Globus pallidus (tissue), 1 donor: ENCODE measurements around the gene FLOT2.
"Not testable (repeated sequence)": the region's sequence is repeated elsewhere in the genome, so short reads cannot be mapped to it uniquely, and the experiment has no call there.

Source experiments
- DNase-seq: peaks from one replicate; pipeline ENCODE4 v3.0.0-alpha.2; 2015; ENCODE audit warnings: low spot score

Gene FLOT2

DNA sequence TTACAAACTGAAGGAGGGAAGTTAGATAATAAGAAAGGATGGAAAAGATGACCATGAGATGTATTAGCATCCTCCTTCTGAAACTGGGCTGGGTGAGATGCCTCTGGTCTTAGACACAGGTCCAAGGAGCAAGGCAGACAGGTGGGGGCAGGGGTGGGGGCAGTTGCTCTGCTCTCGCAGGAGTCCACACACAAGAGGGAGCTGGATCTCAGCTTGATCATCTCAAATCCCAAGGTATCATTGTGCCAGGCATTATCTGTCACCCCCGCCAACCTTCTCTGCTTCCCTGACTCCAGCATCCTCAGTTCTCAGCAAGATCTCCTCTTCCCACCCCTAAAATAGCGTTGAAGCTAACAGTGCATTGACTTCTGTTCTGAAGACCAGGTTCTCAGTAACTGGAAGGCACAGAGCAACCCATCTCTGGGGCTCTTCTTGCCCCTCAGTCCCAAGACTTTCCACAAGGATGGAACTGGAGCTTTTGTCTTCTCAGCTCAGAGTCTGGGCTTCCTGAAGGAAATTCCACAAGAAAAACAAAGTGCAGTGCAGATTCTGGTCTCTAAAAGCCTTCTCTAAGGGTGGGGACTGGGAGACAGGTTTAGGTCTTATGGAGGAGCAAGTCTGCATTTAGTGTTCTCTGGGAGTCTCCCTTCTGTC is 1.6 kb downstream of the FLOT2 start:
- no peak for DNase-seq

DNA sequence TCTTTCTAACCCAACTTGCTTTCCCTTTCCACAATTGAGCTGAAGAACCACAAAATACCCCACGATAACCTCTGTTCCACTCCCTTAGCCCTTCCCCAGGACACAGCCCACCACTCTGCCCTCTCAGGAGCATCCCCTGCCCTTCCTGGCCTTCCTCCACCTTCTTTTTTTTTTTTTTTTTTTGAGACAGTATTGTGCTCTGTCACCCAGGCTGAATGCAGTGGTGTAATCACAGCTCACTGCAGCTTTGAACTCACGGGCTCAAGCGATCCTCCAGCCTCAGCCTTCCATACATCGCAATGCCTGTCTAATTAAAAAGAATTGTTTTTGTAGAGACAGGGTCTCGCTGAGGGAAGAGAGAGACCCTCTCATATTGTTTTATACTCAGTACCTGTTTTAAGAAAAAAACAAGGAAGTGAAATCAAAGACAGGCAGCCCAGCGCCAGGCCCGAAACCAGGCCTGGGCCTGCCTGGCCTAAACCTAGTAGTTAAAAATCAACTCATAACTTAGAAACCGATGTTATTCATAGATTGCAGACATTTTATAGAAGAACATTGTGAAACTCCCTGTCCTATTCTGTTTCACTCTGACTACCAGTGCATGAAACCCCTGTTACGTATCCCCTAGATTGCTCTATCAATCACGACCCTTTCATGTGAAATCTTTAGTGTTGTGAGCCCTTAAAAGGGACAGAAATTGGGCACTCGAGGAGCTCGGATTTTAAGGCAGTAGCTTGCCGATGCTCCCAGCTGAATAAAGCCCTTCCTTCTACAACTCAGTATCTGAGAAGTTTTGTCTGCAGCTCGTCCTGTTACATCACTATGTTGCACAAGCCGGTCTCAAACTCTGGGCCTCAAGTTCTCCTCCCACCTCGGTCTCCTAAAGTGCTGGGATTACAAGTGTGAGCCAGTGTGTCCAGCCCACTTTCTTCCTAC is 4.0 kb downstream of the FLOT2 start:
- DNase-seq = not testable (repeated sequence)

DNA sequence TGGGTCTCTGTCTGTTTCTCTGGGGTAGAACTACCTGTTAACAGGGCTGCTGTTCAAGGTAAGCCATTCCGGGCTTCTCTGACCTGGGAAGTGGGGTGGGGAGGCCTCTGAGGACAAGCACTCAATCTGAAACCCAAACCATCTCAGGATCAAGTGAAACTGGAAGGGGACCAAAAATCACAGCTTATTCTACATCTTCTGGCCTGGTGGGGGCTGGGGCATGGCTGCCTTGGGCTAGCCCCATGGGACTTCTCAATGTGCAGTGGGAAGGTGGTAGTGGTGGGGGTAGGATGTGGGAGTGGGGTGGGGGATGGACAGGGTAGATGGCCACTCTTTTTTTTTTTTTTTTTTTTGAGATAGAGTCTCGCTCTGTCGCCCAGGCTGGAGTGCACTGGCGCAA is 5.5 kb downstream of the FLOT2 start:
- DNase-seq = no peak

DNA sequence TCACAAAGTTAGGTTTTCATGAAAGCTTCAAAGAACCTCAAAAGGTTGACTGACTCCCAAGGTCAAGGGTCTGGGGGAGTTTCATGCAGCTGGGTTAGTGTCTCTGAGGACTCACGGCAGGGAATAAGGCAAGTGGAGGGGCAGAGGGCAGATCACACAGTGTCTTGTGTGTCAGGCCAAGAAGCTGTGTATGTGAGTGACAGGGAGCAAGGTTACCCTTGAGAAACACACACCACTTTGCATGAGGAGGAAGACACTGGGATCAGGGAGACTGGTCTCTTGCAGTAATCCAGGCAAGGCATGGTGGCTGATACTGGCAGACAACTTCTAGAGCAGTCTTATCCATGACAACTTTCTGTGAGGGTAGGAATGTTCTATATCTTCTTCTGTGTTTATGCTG is 6.3 kb downstream of the FLOT2 start:
- no peak for DNase-seq

DNA sequence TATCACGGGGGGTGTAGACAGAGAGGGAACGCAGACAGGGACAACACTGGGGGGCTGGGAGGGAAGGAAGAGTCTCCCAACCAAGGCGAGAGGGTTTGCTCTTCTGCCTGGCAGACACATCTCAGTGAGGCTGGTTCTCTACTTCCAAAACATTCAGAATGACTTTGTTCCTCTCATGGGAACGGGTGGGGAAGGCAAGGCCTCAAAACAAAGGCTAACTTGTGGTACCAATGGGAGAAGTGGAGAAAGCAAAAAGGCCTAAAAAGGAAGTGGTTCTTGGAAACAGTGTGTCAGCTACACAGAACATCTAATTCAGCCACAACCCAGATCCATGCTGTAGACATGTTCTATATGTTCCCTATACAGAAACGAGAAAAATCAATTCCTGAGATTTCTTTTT is 7.5 kb downstream of the FLOT2 start:
- DNase-seq = no peak

DNA sequence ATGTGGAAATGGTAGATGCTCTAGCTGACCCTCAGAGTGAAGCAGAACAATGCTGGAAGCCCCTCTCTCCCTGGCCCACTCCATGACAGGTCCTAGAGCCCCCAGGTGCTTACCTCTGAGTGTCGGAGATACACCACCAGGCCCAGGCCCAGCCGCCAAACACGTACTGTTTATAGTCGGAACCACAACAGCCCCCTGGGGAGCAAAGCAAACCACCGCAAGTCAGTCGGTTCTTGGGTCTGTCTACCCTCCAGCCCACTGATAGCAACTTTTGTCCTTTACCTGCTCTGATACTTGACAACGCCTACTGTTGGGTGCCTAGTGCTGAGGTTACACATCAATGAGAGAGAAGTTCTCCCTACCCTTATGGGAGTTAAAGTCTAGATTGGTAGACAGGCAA is 8.7 kb downstream of the FLOT2 start:
- DNase-seq = no peak

DNA sequence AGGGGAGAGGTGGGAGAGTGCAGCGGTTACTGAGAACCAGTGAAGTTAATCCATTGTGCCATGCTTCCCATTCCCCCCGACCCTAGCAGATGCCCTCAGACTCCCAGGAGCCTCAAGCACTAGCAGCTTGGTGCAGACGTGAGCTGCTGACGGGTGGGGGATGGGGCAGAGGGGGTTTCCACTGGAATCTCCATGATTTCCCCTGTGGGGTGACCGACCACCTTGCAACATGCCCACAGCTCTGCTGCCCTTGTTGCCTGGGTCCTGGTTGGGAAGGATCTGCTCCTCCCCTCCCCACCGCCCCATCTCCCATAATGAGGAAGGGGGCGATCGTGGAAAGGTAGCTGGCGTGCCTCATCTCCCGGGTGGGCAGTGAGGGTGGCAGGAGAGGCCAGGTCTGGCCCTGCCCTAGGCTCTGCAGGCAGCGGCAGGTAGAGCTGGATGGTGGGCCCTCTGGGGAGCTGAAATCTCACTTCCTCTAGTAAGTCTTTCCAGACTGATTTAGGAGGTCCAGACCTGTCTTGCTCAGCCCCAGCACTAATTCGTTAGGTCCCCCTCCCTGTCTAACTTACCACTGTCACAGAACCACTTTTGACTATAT is 9.6 kb downstream of the FLOT2 start:
- DNase-seq = no peak

DNA sequence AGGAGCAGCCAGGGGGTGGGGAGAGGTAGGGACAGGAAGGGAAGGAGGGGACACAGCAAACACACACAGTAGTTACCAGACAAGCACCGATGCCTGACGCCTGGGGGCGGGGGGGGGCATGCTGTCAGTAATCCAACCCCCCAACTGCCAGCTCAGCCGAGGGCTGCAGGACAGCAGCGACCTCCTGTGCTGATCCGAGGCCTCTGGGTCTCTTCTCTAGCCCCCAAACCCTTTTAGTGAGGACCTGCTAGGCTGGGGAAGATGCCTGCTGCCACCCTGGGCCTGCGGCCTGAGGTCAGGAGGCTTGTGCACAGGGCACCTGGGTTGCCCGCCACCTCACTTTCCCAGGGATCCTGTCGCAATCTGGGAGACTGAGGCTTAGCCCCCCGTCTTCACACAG is 11.6 kb downstream of the FLOT2 start:
- DNase-seq = no peak

DNA sequence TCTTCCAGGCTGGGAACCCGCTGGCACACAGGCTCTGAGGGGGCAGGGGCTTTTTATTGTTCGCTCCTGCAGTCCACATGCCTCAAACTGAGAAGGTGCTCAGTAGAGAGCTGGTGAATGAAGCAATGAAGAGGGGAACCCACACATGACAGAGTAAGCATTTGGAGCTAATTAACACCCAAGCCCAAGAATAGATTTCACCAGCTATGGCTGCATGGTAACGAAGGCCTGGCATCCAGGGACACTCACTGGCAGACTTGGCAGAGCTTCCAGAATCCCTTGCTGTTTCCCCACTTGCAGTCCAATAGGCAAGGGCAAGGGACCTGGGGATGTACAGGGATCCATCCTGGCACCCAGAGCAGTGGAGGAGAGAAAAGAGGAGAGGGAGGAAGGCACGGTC is 12.2 kb downstream of the FLOT2 start:
- DNase-seq = no peak

DNA sequence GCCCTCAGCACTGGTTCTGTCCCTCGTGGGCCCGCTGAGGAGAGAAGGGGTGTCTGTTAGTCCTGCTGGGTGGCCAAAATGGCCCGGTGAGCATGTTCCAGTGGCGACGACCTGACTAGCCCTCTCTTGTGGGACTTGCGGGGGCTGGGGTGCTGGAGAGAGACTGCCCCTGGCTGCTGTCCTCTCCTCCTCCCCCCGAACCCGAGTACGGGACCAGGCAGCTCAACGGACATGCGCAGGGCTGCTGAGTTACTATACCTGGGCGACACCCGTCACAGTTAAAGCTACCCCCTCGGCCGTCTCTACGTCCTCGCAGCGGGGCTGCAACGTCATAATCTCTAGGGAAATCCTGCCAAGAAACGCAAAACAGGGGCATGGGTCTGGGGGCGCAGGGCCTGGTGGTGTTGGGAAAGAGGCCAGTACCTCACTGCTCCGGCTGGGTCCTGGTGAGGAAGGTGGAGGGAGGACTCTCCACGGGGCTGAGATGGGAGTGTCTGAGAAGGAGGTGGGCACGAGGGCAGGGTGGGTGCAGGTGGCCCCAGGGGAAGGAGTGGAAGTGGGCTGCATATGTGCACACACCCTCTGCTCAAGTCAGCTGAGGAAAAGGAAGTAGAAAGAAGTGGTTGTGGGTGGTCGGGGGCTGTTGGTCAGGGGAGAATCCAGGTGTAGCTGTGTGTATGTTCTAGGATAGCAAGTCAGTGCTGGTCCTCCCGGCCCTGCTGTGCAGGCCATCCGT is 13.4 kb downstream of the FLOT2 start:
- DNase-seq = no peak

DNA sequence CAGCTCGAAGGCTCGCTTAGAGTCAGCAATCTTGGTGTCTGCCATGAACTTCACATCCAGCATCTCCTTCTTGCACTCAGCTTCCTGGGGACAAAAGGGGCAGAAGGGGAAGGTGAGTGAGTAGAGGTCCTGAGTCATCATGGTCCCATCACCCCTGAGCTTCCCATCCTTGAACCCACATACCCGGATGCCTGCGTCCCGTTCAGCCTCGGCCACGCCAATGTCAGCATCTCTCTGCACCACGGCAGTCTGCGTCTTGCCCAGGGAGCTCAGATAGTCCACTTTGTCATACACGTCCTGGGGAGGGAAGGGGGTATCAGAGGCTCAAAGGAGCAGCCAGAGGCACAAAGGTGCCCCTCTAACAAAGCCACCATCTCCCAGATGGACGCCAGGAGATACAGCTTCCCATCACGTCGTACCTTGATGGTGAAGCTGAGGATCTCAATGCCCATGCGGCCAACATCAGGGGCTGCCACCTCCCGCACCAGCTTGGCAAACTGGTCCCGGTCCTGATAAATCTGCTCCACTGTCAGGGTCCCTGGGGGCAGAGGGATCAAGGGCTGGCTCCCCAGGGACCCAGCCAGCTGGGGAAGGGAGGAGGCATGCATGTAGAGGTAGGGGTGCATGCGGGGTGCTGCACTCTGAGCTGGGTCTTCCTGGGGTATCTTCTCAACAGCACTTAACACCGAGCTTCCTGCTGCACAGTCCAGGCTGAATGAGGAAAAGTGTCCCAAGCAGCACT is 15.2 kb downstream of the FLOT2 start:
- DNase-seq = no peak

DNA sequence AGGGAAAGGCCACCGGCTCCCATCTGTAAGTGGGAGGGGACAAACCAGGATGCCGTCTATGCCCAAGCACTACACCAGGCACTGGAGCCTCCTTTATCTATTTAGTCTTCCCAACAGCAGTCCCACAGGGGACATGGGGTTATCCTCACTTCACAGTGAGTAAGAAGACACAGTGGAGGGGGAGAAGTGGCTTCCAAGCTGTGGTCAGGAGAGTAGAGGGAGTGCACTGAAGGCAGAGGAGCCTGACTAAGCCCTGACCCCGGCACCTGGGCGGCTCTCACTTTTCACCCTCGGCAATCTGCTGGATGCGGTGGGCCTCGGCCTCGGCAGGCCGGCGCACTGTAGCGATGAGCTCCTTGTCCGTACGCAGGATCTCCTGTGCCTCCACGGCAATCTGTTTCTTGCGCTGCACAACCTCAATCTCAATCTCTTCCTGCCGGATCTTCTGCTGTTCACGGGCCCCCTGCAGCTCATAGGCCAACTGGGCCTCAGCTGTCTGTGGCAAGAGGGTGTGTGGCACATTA is 15.9 kb downstream of the FLOT2 start:
- DNase-seq = no peak

DNA sequence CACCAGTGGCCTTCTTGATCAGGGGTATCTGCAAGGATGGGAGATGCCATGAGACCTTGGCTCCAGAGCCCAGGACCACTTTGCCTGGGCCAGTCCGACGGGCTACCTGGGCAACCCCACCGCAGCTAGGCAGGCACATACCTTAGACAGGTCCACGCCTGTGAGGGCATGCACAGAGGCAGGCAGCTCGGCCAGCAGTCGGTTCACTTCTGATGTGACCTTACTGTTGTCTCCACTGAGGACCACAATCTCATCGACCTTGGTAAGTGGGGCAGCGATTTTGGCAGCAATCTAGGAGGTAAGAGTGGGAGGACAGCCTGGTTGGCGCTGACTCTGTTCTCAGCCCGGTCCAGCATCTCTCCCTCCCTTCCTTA is 17.0 kb downstream of the FLOT2 start:
- DNase-seq = no peak

DNA sequence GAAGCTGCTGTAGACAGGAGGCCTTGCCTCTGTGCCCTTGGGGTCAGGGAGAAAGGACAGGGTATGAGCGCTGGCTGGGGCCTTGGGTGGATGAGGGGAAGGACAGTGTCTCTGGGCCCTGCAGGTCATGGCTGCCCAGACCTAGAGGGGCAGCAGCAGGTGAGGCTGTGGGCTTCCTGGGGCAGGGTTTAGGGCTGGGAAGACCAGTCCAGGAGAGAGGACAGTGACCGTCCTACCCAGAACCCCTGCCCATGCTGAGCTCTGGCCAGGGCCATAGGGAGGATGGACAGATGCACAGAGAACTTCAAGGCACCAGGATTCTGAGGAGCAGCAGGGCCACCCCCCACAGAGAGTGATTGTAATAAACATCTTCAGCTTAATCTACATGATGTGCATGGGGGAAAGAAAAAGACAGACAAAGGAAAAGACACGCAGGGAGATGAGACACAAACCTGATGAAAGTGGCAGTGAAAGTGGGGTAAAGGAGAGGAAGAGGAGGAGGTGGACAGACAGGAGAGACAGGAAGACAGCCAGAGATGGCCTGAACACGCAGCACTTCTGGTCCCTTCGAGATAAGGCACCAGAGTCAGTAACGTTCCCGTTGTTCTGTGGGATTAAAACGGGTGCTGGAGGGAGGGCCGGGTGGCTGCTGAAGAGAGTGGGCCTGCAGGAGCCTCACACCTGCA is 17.5 kb downstream of the FLOT2 start:
- no peak for DNase-seq

DNA sequence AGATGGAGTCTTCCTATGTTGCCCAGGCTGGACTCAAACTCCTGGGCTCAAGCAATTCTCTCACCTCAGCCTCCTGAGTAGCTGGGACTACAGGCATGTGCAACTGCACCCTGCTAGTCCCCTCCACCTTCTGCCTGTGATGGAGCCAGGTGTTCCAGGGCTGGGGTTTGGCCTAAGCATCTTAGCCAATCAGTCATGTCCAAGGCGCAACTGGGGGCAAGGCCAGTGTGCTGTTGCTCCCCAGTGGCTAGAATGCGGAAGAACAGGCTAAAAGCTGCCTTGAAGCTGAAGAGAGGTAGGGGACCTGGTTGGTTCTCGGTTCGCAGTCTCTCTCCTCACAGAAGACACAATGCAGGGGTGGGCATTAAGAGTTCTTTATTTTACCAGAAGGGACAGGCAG is 18.6 kb downstream of the FLOT2 start:
- no peak for DNase-seq

DNA sequence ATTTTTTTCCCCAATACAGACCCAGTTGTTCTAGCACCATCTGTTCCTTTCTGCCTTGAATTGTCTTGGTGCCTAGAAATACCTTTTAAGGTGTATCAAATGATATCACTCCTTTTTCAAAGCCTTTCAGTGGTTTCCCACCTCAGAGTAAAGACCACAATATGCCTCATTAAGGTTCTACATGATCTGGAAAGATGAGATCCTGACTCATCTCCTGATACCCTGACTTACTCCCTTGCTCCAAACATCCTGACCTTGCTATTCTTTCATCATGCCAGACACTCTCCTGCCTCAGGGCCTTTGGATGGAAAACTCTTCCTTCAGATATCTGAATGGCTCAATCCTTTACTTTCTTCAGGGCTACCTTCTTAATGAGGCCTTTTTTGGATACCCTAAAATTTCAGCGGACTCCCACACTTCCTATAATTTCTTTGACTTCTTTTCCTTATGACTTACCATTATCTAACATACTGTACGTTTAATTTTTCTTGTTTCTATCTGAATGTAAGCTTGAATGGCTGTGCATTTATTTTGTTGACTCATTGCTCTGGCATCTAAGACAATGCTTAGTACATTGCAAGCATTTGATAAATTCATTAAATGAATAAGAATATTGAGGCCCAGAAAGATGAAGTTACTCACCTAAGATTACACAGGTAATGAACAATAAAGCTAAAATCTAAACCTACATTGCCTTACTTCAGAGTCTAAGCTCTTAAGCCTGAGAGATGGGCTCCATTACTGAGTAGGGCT is 19.2 kb downstream of the FLOT2 start:
- no peak for DNase-seq

DNA sequence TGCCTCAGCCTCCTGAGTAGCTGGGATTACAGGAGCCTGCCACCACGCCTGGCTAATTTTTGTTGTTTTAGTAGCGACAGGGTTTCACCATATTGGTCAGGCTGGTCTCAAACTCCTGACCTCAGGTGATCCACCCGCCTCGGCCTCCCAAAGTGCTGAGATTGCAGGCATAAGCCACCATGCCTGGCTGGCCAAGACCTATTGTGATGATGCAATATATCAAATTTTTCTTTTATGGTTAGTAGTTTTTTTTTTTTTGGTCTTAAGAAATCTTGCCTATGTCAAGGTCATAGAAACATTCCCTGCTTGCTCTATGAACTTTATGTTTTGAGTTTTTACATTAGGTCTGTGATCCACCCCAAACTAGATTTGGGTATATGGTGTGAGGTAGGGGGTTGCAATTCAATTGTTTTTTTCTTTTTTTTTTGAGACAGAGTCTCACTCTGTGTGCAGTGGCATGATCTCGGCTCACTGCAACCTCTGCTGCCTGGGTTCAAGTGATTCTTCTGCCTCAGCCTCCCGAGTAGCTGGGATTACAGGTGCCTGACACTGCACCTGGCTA is 20.3 kb downstream of the FLOT2 start:
- not testable (repeated sequence) for DNase-seq

DNA sequence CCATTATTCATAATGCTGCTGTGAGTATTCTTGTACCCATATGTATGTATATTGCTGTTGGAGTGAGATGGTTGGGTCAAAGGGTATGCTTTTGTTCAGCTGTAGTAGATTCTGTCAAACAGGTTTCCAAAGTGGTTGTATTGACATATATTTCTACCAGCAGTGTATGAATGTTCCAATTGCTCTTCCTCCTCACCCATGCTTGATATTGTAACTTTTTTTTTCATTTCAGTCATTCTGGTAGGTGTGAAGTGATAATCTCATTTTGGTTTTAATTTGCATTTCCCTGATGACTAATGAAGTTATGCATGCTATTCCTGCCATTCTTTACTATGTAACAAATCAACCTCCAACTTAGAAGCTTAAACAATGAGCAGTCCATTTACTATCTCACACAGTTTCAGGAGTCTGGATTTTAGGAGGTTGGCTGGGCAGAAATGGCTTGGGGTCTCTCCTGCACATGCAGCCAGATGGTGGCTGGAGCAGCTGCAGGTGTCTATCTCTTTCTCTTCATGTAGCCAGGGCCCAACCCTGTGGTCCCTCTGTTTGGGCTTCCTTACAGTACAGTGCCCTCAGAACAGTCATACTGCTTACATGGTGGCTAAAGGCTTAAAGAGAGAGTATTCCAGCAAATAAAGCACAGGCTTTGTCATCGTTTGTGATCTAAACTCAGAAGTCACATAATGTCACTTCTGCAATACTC is 21.5 kb downstream of the FLOT2 start:
- DNase-seq = no peak

DNA sequence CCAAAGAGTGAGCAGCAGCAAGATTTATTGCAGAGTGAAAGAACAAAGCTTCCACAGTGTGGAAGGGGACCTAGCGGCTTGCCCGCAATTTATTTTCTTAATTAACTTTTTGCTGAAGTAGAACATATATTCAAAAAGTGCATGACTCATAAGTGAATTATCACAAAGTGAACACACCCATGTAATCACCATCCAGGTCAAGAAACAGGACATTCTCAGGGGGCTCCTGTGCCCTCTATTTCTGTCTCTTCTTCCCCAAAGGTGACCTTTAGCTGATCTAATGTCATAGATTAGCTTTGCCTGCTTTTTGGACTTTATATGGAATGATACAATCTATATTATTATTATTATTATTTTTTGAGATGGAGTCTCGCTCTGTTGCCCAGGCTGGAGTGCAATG is 22.8 kb downstream of the FLOT2 start:
- DNase-seq = no peak
